D721Med (cell line): ENCODE data around the gene GALNT16.

Experiments
- DNase-seq: peaks from one replicate; pipeline ENCODE4 v3.0.0; 2011; ENCODE audit warnings: low spot score; ENCODE audit not compliant: insufficient read length
- FAIRE-seq: peaks from 2 replicates; lab custom pipeline; 2011; peaks lifted over from hg19 to GRCh38; lab: Jason Lieb, UNC
- CTCF ChIP-seq: IDR thresholded peaks from 2 replicates; pipeline ENCODE4 v1.5.1; 2012; ENCODE audit warnings: mild to moderate bottlenecking, control low read depth; ENCODE audit not compliant: insufficient read depth; ENCODE audit errors: missing control alignments

GALNT16 gene

GRCh38 chr14:69312608-69313007 is 52.6 kb downstream of the GALNT16 start:
- no peak for FAIRE-seq
- no peak for DNase-seq
- TF ChIP-seq CTCF, result no peak

- no peak for TF ChIP-seq CTCF
- no peak for FAIRE-seq
- DNase-seq, result no peak
These were observed 53.2 kb downstream of the GALNT16 start for GRCh38 chr14:69313176-69313575.

- FAIRE-seq (no peak), DNase-seq (no peak)
- no peak for TF ChIP-seq CTCF
These were observed 54.4 kb downstream of the GALNT16 start for GRCh38 chr14:69314327-69314726.

GRCh38 chr14:69315301-69315700 is 55.3 kb downstream of the GALNT16 start:
- FAIRE-seq, result no peak
- TF ChIP-seq CTCF, result no peak

GRCh38 chr14:69316449-69317101 is 56.6 kb downstream of the GALNT16 start:
- DNase-seq (no peak), FAIRE-seq (no peak)
- no peak for TF ChIP-seq CTCF

More at GRCh38 chr14:69315301-69315700, 55.3 kb downstream of the GALNT16 start:
- no peak for DNase-seq

GRCh38 chr14:69317102-69317755 is 57.3 kb downstream of the GALNT16 start:
- no peak for DNase-seq

More at GRCh38 chr14:69317102-69317755, 57.3 kb downstream of the GALNT16 start:
- no peak for TF ChIP-seq CTCF
- no peak for FAIRE-seq
